ENCODE results near the gene KIF22.

Gene KIF22

DNA sequence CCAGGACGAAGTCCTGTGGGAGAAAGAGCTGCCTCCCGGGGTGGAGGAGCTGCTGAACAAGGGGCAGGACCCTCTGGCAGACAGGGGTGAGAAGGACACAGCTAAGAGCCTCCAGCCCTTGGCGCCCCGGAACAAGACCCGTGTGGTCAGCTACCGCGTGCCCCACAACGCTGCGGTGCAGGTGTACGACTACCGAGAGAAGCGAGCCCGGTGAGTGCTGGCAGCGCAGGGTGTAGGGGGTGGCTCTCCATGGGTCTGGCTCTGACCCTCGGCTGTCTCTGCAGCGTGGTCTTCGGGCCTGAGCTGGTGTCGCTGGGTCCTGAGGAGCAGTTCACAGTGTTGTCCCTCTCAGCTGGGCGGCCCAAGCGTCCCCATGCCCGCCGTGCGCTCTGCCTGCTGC, 51.1 kb downstream of the KIF22 start:
- DNase-seq (ENCODE audit: low read depth), result no peak

- no peak for DNase-seq (ENCODE audit: low read depth)
These were observed 52.3 kb downstream of the KIF22 start for GRCh38 chr16:29842732-29843346.

- DNase-seq (ENCODE audit: low read depth), result no peak
These were observed 53.4 kb downstream of the KIF22 start for GRCh38 chr16:29843931-29844330.

DNA sequence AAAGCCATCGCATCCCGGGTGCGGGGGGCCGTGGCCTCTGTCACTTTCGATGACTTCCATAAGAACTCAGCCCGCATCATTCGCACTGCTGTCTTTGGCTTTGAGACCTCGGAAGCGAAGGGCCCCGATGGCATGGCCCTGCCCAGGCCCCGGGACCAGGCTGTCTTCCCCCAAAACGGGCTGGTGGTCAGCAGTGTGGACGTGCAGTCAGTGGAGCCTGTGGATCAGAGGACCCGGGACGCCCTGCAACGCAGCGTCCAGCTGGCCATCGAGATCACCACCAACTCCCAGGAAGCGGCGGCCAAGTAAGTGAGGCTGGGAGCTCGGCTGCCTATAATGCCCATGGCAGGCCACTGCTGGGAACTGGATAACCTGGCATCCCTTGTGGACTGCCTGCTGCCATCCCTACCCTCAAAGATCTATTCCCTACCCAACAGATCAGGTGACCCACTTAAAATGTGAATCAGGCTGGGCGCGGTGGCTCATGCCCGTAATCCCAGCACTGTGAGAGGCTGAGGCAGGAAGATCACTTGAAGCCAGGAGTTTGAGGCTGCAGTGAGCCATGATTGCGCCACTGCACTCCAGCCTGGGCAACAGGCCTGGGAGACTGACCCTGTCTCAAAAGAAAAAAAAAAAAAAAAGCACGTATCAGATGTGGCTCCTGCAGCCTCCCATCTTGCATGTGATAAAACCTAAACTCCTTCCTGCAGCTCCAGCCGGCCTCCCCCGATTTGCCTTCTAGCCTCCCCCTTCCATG, 54.2 kb downstream of the KIF22 start:
- no peak for DNase-seq (ENCODE audit: low read depth)

DNA sequence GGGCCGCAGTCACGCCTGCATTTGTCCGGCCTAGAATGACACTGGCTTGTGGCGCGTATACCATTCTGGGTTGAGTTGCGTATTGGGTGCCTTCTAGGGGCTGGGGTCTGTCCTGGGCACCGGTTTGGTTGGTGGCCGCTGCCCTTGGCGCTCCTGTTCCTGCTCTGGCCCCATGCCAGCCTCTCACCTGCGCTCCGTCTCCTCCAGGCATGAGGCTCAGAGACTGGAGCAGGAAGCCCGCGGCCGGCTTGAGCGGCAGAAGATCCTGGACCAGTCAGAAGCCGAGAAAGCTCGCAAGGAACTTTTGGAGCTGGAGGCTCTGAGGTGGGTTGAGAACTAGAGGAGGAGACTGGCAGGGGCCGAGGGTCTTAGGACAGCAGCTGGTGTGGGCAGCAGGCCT, 55.1 kb downstream of the KIF22 start:
- DNase-seq (ENCODE audit: low read depth), result no peak

DNA sequence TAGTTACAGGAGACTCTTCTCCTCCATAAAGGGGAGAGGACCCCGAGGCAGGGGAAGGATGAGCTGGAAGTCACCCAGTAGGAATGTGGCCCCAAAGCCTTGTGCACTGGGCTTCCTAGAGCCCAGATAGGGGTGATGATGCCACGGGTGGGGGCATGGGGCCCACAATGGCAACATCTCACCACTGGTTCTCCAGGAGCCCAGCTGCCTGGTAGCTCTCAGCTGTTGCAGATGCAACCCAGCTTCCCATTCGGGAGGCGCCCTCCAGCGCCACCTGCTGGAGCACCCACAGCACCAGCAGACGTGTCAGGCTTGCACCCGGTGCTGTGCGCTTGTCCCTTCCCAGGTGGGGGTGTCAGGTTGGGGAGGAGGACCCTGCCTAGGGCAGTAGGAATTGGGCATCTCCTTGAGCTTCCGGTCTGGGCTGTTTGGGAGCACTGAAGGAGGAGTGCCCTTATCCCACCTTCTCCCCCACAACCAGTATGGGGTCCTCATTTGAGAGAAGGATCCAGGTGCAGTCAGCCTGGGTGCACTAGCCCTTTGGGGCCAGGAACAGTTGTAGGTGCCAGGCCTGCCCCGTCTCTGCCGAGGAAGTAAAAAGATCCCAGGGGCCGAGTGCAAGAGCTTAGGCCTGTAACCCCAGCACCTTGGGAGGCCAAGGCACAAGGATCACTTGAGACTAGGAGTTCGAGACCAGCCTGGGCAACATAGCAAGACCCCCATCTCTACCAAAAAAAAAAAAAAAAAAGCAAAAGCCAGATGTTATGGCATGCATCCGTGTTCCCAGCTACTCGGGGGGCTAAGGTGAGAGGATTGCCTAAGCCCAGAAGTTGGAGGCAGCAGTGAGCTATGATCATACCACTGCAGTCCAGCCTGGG, 58.1 kb downstream of the KIF22 start:
- peak; percentile 74 for DNase-seq (ENCODE audit: low read depth)

- DNase-seq (ENCODE audit: low read depth), result no peak
These were observed 59.0 kb downstream of the KIF22 start for GRCh38 chr16:29849505-29849904.

DNA sequence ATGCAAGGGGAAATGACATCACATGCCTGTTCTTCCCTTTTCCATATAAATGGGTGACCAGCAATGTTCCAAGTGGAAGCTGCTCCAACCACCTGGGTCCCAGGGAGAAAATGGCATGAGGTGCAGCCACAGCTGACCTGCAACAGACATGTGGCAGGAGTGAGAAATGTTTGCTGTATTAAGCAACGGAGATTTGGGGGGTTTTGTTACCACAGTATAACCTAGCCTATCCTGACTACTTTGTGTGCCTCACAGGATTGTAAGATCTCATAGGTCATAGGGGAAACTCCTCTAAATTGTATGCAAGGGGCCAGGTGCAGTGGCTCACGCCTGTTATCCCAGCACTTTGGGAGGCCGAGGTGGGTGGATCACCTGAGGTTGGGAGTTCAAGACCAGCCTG, 60.4 kb downstream of the KIF22 start:
- DNase-seq (ENCODE audit: low read depth), result no peak

DNA sequence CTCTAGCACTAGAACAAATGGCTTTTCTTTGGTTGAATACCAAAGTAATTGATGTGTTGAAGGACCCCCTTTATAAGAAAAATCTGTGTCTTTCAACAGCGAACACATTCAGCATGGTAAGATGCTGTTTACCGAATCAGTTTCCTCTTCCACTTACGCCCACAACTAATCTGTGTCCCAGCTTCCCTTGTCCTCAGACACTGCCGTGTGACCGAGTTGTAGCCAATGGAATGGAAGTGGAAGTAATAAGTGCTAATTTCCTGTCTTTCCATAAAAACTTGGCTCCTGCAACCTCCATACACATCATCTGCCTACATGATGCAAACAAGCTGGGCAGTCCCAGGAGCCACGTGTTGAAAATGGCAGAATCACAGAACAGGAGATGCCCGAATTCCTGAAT, 62.1 kb downstream of the KIF22 start:
- no peak for DNase-seq (ENCODE audit: low read depth)

- no peak for DNase-seq (ENCODE audit: low read depth)
These were observed 64.1 kb downstream of the KIF22 start for GRCh38 chr16:29854520-29855100.

Measured in stimulated activated CD8-positive, alpha-beta memory T cell treated with anti-CD3 and anti-CD28 coated beads, Interleukin-4, amount 100 ng/mL, for 24 hours (primary cell).